Measurements from ENCODE around the gene RDH16.

RDH16 gene, protein sequence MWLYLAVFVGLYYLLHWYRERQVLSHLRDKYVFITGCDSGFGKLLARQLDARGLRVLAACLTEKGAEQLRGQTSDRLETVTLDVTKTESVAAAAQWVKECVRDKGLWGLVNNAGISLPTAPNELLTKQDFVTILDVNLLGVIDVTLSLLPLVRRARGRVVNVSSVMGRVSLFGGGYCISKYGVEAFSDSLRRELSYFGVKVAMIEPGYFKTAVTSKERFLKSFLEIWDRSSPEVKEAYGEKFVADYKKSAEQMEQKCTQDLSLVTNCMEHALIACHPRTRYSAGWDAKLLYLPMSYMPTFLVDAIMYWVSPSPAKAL

DNA sequence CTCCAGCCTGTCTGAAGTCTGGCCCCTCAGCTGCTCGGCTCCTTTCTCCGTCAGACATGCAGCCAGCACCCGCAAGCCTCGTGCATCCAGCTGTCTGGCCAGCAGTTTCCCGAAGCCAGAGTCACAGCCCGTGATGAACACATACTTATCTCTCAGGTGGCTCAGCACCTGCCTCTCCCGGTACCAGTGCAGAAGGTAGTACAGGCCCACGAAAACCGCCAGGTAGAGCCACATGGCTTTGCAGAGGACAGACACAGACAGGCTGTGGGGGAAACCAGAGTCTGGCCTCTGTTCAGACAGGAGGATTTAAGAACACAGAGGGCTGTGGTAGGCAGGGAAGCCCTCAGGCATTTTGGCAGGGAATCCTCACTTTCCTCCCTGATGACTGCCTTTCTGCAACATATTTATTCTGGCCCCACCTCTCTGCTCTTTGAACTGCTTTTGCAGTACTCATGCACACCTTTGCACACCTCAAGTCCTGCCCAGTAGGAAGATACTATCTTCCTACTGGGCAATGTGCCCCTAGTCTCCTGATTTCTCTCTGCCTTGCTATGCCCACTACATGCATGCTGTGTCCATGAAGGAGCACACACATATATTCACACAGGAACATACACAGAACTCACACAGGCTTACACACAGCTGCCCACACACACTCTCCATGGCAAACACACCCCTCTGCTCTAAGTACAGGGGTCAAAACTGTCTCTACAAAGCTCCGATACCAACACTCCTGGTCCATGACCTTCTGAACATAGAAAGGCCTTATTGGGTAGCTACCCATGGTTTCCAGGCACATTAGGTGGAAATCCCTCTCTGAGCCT is at the start of gene RDH16:
Gene RDH16 (minus strand): TSS at position 380 of the 824 bp plus-strand sequence. CDS start 146 bp downstream, at position 234.
- no peak for DNase-seq (ENCODE audit: low read depth)

DNA sequence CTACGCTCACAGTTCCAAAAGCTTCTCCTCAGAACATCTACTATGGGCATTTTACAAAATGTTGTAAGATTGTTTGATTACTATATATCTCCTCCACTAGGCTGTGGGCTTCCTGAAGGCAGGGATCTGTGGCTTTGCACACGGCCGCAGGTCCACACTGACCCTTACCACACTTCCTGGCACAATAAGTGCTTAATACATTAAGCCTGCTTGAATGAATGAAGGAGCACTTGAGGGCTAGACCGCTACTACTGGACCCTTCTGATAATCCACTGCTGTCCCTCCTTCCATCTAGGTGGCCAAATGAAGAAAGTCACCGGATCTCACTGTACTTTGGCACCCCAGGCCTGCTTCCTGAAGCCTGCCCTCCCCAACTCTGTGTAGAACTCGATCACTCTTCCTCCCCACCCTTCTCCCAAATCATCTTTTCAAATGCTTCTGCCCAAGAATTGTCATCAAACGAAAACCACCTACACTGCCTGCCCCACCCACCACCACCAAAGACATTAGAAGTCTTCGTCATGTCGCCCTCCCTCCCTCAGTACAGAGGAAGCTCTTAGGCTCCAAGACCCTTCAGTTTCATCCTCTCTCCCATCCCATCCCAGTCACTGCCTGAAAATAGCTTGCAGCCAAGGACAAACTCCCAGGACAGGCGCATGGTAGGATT is 49.5 kb upstream of the RDH16 start:
- DNase-seq (ENCODE audit: low read depth): no peak

DNA sequence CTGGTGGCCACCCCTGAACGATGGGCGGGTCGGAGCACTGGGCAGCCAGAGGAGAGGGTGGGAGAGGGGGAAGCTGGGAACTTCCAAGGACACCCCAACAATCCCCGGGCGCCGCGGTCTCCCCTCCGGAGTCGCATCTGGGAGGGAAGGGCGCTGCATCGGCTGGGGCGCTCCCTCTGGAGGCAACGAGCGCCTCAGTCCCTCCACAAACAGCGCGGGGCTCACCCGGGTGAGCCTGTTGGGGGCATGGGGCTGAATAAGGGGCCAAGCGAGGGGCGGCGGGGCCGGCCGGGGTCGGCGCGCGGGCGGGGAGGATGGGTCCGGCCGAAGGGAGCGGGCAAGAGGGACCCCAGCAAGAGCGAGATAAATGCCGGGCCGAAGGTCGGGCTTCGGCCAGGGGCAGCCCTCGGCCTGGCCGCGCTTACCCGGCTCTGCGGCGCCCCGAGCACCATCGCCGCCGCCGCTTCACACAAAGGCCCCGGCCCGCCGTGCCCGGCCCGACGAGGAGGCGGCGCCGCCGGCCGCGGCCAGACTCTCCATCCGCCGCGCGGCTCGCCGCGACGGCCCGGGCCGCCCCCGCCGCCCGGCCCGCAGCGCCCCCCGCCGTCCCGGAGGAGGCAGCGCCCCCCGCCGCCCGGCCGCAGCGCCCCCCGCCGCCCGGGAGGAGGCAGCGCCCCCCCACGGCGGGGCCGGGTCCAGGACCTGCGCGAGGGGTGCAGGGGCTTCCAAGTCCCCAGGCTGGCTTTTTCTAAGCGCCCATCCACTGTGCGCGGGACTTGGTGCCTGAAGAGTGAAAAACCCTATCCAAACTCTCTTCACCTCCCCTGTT is 48.8 kb upstream of the RDH16 start, which contains the start of gene ZBTB39:
Gene ZBTB39 (minus strand): TSS at position 567 of the 829 bp plus-strand sequence. CDS start 1,629 bp downstream, outside the sequence.
- peak; percentile 55 for DNase-seq (ENCODE audit: low read depth)

DNA sequence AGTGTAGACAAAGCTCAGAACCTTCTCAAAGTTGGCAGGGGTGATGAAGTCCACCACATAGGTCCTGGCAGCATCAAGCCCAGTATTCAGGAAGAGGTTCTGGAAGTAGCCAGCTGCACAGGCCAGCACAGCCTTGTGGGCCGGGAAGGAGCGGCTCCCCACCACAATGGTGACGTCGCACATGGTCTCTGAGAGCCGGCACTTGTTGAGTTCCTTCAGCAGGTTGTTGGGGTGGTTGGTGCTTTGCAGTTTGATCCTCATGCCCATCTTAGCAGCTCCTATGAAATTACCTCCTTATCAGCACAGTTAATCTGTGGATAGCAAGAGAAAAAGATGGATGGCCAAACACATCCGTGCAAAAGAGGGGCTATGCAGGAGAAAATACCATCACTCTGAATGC is 47.2 kb upstream of the RDH16 start:
- DNase-seq (ENCODE audit: low read depth): no peak

DNA sequence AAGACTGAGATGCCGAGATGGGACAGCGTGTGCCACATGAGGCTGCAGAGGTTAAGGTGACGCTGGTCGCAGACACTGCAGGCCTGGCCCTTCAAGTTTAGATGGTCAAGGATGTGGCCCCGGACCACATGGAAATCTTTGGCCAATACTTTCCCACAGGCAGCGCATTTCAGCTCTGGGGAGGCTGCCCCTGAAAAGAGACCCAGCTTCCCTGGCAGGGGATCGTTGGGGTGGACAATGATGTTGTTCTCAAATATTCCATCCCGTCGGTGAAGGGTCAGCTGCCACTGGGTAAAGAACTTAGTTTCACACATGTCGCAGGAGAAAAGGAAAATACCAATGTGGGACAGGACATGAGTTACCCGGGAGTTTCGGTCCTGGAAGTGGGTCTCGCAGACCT is 46.0 kb upstream of the RDH16 start:
- DNase-seq (ENCODE audit: low read depth): no peak

DNA sequence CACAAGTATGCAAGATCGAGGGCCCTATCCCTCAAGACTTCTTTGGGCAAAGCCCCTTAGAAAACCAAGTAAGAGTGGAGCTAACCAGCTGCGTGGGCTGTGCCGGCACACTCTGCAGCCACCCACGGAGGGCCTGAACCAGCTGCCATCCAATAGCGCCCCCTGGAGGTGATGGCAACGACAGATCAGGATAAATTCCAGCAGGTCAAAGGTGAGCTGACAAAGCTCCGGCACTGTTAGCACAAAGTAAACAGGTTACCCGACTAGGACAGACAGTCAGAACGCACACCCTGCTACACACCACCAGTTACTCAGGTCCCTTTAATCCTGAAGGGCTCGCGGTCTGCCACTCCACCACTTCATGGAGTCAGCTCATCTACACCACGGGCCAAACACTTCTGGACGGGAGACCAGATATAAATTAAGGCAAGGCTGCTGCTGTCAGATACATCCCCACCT is 44.1 kb upstream of the RDH16 start:
- peak; percentile 49 for DNase-seq (ENCODE audit: low read depth)

DNA sequence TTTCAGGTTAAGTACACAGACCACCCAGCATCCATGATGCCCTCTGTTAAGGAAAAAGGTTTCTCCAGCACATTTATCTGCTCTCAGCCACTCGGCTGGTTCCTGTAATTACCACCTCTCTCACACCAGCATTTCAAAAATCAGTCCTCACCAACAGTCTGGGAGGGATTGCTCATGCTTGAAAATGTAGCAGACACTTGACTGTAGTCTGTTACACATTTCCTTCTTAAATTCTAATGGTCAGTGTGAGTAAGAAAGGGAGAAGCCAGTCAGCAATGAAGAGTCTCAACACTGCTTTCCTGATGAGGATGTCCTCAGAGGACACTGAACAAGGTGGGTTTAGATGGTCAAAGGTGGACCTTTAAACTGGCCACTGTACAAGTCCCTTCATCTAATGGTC is 43.0 kb upstream of the RDH16 start:
- no peak for DNase-seq (ENCODE audit: low read depth)

DNA sequence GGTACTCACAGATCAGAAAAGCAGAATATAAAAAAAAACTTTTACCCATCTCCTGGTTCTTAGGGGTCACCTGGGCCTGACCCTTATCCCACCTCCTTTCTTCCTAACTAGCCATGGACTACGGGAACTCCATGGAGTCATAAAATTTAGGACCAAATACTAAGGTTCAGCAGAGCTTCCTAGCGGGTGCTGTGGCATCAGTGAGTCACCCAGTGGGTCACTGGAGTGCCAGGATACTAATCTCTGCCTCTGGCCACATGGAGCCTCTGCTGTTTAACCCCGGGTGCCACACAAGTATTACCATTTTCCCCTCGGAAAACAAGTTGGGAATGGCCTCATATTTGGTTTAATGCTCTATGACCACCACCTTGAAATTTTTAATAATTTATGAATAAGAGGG is 42.0 kb upstream of the RDH16 start:
- no peak for DNase-seq (ENCODE audit: low read depth)

DNA sequence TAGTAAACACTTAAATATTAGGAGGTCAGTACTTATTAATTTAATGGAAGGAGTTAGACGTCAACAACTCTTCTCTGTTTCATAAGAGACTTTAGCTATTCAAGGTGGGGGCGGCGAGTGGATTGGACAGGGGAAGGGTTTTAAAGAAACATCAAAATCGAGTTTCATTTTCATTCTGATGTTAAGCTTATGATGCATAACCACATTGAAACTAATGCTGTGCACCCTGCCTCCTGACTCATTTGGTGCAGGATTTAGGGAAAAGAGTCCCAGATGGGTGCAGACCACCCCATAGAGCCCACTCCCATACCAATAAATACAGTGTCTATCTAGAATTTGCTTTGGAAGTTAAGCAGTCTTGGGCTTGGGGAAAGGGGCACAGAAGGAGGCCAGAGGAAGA is 41.6 kb upstream of the RDH16 start:
- no peak for DNase-seq (ENCODE audit: low read depth)

DNA sequence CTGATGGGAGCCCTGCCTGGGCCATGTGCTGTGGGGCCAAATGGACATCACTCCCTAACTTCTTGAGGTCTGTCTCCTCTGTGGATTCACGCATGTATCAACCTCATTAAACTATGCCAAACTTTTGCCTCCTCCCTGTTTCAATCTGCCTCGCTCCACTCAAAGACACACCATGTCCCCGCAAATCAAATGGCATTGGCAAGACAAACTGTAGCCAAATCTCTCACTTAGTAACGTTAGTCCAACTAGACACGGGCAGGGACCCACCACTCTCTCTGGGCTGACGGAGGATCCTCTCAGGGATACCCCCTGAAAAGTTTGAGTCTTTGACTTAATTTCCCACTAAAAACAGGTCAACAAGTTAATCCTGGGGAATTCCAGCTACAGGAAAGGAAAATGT is 40.9 kb upstream of the RDH16 start:
- DNase-seq (ENCODE audit: low read depth): no peak

DNA sequence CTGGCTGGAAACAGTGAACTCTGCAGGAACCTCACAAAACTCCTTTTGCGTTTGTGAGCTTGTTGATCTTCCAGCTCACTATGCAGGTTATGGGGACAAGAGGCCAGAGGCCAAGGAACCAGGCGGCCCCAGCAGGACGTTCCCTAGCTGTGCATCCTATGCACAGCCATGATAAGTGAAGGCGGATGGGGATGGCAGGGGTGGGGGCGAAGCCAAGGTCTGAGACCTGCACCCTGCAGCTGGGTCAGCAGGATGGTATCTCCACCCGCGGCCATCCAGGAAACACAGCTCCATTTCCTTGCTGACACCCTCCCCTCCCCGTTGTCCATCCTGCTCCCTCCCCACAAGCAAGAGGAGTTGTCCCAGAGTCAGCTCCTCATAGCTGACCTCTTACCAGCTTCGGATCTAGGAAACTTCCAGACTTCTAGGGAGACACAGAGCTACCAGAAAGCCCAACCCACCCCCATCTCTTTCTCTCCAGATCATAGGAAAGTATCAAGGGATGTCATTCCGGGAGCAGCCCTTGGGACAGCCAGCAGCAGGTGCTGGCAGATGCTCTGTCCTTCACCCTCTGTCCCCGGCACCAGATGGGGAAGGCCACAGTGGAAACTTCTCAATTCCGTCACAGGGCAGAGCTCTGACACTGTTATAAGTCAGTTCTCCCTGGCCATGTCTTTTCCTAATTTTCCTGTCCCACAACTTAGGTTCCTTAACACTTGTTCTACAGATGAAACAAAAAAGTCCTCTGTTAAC is 39.6 kb upstream of the RDH16 start:
- DNase-seq (ENCODE audit: low read depth): no peak

DNA sequence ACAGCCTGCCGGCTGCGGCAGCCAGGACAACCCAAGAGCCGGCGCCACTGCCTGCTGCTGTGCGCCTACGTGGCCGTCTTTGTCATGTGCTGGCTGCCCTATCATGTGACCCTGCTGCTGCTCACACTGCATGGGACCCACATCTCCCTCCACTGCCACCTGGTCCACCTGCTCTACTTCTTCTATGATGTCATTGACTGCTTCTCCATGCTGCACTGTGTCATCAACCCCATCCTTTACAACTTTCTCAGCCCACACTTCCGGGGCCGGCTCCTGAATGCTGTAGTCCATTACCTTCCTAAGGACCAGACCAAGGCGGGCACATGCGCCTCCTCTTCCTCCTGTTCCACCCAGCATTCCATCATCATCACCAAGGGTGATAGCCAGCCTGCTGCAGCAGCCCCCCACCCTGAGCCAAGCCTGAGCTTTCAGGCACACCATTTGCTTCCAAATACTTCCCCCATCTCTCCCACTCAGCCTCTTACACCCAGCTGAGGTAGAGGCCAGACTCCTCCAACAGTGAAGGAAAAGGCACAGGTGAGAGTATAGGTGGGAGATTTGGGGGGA is 38.6 kb upstream of the RDH16 start:
- no peak for DNase-seq (ENCODE audit: low read depth)

DNA sequence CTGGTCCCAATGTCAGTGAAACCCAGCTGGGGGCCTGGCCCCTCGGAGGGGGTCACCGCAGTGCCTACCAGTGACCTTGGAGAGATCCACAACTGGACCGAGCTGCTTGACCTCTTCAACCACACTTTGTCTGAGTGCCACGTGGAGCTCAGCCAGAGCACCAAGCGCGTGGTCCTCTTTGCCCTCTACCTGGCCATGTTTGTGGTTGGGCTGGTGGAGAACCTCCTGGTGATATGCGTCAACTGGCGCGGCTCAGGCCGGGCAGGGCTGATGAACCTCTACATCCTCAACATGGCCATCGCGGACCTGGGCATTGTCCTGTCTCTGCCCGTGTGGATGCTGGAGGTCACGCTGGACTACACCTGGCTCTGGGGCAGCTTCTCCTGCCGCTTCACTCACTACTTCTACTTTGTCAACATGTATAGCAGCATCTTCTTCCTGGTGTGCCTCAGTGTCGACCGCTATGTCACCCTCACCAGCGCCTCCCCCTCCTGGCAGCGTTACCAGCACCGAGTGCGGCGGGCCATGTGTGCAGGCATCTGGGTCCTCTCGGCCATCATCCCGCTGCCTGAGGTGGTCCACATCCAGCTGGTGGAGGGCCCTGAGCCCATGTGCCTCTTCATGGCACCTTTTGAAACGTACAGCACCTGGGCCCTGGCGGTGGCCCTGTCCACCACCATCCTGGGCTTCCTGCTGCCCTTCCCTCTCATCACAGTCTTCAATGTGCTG is 38.0 kb upstream of the RDH16 start:
- no peak for DNase-seq (ENCODE audit: low read depth)

DNA sequence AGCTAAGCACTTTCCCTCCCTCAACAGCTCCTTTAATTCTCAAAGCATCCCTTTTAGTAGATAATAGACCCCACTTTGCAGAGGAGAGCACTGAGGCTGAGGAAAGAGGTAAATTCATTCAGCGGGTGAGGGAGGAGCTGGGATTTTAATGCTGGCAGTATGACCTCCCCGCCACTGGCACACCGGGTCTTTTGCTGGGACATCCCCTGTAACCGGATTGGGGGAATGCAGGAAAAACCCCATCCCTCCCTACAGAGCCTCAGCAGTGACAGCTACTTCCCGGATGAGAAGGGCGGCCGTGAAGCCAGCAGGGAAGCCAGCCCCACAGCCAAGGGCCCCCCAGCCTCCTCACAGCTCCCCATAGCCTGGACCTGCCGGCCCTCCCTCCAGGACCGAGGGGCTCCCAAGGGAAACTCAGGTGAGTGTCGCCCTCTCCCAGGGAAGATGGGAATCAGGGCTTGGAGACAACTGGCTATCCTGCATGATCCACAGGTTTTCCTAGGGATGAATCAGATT is 36.9 kb upstream of the RDH16 start:
- no peak for DNase-seq (ENCODE audit: low read depth)

DNA sequence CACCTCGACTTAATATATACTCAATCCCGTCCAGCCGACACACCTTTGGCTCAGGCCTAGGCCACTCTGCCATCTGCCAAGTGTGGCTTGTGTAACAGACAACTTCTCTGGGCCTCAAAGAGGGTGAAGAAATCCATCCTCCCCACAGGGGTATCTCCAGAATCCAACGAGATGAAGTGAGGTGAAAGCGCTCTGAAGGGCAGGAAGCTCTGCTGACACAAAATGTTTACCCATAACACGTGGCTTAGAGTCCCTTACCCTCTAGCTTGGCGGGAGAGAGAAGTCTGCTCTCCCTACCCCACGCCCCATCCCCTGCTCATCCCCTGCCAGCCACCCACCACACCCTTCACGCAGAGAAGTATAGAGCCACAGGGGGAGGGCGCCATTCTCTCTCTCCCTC is 35.9 kb upstream of the RDH16 start:
- DNase-seq (ENCODE audit: low read depth): no peak

DNA sequence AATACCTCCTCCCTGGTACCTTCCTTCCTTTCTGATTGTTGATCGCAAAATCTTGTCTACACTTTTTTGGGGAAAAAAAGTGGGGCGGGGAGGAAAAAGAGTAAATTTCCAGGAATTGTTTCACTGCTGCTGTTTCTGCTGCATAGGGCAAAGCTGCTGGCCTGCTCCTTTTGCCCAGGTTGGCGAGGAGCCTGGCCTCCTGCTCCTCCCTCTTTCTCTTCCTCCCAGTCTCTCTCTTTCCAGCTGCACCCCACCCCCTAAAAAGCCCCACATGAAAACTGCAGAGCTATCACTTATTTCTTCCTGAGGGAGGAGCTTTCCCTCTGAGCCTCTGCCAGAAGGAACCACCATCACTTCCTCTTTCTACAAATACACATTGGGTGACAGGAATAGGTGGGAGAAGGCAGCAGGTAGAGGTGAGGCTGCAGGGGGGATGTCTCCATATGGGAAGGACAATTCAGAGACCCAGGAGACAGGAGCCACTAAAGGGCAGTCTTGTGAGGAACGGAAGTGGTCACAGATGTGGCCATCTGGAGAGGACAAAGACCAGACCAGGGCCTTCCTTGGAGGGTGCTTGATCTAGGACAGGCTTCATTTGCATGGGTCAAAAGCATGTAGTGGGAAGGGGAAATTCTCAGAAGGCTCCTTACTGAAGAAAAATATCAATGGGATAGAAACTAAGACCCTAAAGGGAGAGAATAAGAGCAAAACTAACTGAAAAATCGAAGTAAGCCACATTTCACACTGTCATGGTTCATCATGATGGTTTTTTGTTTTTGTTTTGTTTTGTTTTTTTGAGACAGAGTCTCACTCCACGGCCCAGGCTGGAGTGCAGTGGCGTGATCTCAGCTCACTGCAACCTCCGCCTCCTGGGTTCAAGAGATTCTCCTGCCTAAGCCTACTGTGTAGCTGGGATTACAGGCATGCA is 34.2 kb upstream of the RDH16 start:
- DNase-seq (ENCODE audit: low read depth): no peak

DNA sequence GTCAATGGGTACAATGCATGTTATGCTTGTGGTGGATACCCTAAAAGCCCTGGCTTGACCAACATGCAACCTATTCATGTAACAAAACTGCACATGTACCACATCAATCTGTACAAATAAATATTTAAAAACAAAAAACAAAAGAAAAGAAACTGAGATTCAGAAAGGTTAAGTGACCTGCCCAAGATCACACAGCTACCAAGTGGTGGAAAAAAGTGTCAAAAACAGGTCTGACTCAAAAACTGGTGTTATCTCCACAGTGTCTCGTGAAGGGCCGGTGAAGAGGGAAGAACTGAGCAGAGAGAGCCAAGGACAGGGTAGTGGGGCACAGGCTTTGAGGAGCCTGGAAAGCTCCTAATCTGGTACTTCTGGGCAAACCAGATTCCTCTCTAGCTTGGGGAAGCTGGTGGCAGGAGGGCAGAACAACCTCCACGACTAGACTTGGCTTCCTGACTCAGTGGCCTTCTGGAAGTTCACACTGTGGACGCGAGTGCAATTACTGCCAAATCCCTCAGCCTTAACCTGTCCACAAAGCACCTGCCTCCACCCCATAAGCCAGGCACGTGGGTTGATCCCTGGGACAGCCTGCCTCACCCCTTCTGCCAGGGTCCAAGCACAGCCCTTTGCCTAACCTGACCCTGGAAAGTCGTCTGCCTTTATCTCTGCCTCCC is 33.4 kb upstream of the RDH16 start:
- no peak for DNase-seq (ENCODE audit: low read depth)
